AG04450 (cell line): Measurements from ENCODE around the gene DMRT1. TPM values are rescaled to one million over a fixed set of nuclear protein-coding genes. Genes with fewer than 3 reads are reported as not detected.

Source experiments
- CTCF ChIA-PET: fragments of 300-600, 350-600 bp; formaldehyde crosslinking; extraction: SDS; loops from one replicate; lab custom pipeline; 2022; ENCODE audit warnings: antibody characterized with exemption, inconsistent platforms; lab: Charles Lee
- POLR2A ChIA-PET: fragments of 350-600 bp; formaldehyde crosslinking; extraction: SDS; loops from one replicate; lab custom pipeline; 2021; ENCODE audit warnings: antibody characterized with exemption, inconsistent platforms; lab: Yijun Ruan, JAX
- DNase-seq: peaks from one replicate; pipeline ENCODE4 v3.0.0-alpha.2; 2011; ENCODE audit warnings: low read depth, low spot score
- H3K27ac ChIP-seq: one replicate; pipeline ENCODE4 v1.5.1; 2012; ENCODE audit warnings: low read depth, low read length, control low read depth
- H3K27me3 ChIP-seq: one replicate; pipeline ENCODE4 v1.6.0; 2012; ENCODE audit warnings: low read length; ENCODE audit not compliant: control insufficient read depth, insufficient read depth
- H3K4me3 ChIP-seq: 2 replicates; pipeline ENCODE4 v1.5.1; 2011; ENCODE audit warnings: mild to moderate bottlenecking, low read depth, low read length, control low read depth
- H3K9me3 ChIP-seq: 2 replicates; pipeline ENCODE4 v1.5.1; 2012; ENCODE audit warnings: low read length; ENCODE audit not compliant: control insufficient read depth, insufficient read depth
- CTCF ChIP-seq: IDR thresholded peaks from 2 replicates; pipeline ENCODE4 v1.5.1; 2011; ENCODE audit warnings: low read depth, low read length, control low read depth, inconsistent platforms
- polyA plus RNA-seq: library from polyadenylated mRNA; depleted of rRNA; stranded (reverse); fragments of >200 nt; gene quantifications from 2 replicates; pipeline ENCODE4 v1.2.3, GENCODE V29; 2011

Gene DMRT1
- polyA plus RNA-seq, 1 experiment = not detected

GRCh38 chr9:965497-965896 lies 124.0 kb downstream of the DMRT1 start:
- peaks cover 36% of the 10 kb centered on the region for H3K27me3 ChIP-seq
- DNase-seq = no peak
- no peak overlapping the region for H3K27ac ChIP-seq
- ChIA-PET POLR2A (no interaction called here), CTCF (no interaction called here)
- H3K4me3 ChIP-seq = no peak overlapping the region
- TF ChIP-seq CTCF = no peak
- H3K9me3 ChIP-seq = peaks cover 6% of the 10 kb centered on the region; the same call in 1 of the 2 replicates

DNA sequence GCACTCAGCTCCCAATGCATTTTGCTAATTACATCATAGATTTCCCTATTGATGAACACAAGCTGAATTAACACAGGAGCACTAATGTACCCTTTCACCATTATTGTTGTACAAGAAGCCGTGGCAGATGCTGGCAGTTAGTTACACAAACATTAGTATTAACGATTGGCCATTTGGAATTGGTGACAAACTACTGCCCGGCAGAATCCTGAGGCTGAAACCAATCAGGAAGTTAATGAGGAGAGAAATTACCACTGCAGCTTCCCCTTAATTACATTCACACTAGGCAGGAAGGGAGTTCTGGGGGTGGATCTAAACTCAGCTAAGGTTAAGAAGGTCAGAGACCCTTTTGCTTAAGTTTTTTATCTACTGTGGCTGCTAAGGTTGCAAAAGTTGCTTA lies 125.4 kb downstream of the DMRT1 start:
- H3K4me3 ChIP-seq = no peak overlapping the region
- ChIA-PET CTCF (no interaction called here), POLR2A (no interaction called here)
- peaks cover 18% of the 10 kb centered on the region; the same call in 1 of the 2 replicates for H3K9me3 ChIP-seq
- peaks cover 49% of the 10 kb centered on the region for H3K27me3 ChIP-seq
- no peak overlapping the region for H3K27ac ChIP-seq
- DNase-seq = no peak
- no peak for TF ChIP-seq CTCF

DNA sequence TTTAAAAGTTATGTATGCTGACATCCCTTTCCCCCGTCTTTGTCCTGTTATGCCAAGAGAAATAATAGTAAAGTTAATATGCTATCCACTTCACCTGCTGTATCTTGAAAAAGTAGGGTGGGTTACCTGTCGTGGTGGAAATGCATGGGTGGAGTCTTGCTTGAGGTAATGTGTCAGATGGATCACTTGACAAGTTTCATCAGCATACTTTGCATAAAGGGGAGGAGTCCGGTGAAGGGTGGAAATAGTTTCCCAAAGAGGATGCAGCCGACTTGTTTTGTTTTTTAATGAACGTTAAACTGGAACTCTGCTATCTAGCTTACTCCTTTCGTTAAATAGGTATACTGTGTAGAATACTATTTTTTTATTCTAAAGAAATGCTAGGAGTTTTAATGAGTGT lies 125.9 kb downstream of the DMRT1 start:
- TF ChIP-seq CTCF = no peak
- H3K27me3 ChIP-seq = peaks cover 55% of the 10 kb centered on the region

DNA sequence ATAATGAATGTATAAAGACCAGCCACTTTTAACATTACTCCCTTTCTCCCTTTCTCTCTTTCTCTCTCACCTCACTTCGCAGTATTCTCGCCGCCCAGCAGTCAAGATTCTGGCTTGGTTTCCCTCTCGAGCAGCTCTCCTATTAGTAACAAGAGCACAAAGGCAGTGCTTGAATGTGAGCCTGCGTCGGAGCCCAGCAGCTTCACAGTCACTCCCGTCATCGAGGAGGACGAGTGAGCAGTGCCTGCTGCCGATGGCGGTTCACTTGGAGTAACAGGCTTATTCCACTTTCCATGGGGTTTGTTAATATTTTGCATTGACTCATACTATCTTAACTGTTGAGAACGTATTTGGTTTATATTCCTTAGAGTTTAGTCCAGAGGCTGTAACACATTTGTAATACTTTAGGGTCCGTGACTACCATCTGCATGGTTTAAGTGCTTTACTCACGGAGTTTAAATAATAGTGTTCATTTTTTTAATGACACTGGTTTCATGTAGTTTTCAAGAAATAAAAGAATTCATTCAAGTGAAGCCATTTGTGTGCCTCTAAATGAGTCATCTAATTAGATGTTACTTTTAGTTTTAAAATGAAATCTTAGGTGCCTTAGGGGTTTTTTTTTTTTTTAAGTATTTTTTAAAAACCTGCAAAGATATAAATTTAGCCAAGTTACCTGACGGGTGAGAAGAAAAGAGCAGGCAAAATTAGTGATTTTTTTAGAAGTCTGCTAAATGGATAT lies 126.6 kb downstream of the DMRT1 start:
- no peak for TF ChIP-seq CTCF
- ChIA-PET CTCF (interaction anchor here (0.6 kb wide), 1 partner anchor 29 kb away, joined by 3 read pairs; no protein-coding TSS in a partner anchor), POLR2A (no interaction called here)
- Histone ChIP-seq H3K27ac (no peak overlapping the region), H3K27me3 (peaks cover 61% of the 10 kb centered on the region), H3K4me3 (no peak overlapping the region), H3K9me3 (peaks cover 26% of the 10 kb centered on the region; the same call in 1 of the 2 replicates)
- DNase-seq = no peak

More for the DNA sequence above, 125.9 kb downstream of the DMRT1 start:
- POLR2A ChIA-PET = no interaction called here
- DNase-seq = no peak
- H3K27ac ChIP-seq = no peak overlapping the region
- no peak overlapping the region for H3K4me3 ChIP-seq
- CTCF ChIA-PET = no interaction called here
- H3K9me3 ChIP-seq = peaks cover 21% of the 10 kb centered on the region; the same call in 1 of the 2 replicates
